ENCODE results near the gene USP19. TPM values are rescaled to one million over a fixed set of nuclear protein-coding genes. Genes with fewer than 3 reads are reported as not detected.
A peak's percentile ranks its signal among the peaks of the same experiment; 100 is the strongest.

The USP19 gene
- polyA plus RNA-seq, 2 of the 4 experiments (the other 2 are of a cell fraction) = 21.6 to 30.5 TPM

DNA sequence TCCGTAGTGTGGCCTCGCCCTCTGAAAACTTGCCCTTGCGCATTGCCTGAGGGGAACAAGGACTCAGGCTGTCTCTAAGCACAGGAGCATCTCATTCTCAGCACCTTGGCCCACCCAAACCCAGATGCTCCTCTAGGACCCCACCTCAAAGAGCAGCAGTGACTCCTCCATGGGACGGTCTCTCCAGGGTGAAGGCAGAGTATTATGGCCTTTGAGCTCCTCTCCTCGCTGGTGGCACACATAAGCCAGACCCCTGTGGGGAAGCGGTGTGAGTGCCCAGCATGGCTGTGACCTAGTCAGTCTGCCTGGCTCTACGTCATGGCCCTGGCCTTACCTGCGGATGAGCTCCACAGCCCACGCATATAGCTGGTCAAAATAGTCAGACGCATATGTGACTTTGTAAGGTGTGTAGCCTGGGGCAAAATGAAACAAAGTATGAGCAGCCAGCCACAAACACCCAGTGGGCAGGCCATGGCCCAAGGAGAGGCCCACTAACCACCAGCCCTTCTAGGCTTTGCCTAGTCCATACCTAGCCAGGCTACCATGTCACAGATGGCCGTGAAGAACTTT lies 20.5 kb downstream of the USP19 start:
- no peak overlapping the region for H3K4me3 ChIP-seq
- DNase-seq (ENCODE audit: low read depth in 1 of 2, low spot score in 1 of 2) (no peak), FAIRE-seq (no peak), ATAC-seq (no peak)
- ChIA-PET CTCF (interaction anchor here (0.6 to 1.6 kb wide), 3 partner anchors 11 to 180 kb away, joined by 3 to 4 read pairs (median 3); no protein-coding TSS in a partner anchor), POLR2A (no interaction called here)
- 92% methylated on average over 8 of the region's 11 CpGs for WGBS (ENCODE audit: missing lambda C conversion rate)
- TF ChIP-seq CEBPB (IDR thresholded peaks at IDR 0.05) (no peak), RNF2 (IDR thresholded peaks at IDR 0.05; ENCODE audit: borderline replicate concordance, low read depth) (no peak), FOSB (CRISPR knock-in tag; IDR thresholded peaks at IDR 0.05) (no peak), EHMT2 (IDR thresholded peaks at IDR 0.05; ENCODE audit: low read depth) (no peak), JUN (IDR thresholded peaks at IDR 0.05) (no peak), CHD2 (IDR thresholded peaks at IDR 0.05; ENCODE audit: low read length, partially characterized antibody) (no peak), TP53 (CRISPR knock-in tag; IDR thresholded peaks at IDR 0.05) (no peak), ESRRA (IDR thresholded peaks at IDR 0.05; ENCODE audit: borderline replicate concordance, low read length) (no peak)
- TF ChIP-seq, protein P1, sequence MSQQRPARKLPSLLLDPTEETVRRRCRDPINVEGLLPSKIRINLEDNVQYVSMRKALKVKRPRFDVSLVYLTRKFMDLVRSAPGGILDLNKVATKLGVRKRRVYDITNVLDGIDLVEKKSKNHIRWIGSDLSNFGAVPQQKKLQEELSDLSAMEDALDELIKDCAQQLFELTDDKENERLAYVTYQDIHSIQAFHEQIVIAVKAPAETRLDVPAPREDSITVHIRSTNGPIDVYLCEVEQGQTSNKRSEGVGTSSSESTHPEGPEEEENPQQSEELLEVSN (IDR thresholded peaks at IDR 0.05; ENCODE audit: borderline replicate concordance, low read depth) = no peak
- TF ChIP-seq, protein P2, sequence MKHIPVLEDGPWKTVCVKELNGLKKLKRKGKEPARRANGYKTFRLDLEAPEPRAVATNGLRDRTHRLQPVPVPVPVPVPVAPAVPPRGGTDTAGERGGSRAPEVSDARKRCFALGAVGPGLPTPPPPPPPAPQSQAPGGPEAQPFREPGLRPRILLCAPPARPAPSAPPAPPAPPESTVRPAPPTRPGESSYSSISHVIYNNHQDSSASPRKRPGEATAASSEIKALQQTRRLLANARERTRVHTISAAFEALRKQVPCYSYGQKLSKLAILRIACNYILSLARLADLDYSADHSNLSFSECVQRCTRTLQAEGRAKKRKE (CRISPR knock-in tag; IDR thresholded peaks at IDR 0.05; ENCODE audit: low read depth) = no peak
- no peak overlapping the region for H3K4me2 ChIP-seq
- no peaks in the 10 kb centered on the region for H3K9me3 ChIP-seq
- peaks cover 11% of the 10 kb centered on the region; the same call in 1 of the 3 replicates for H3K4me1 ChIP-seq
- no peak overlapping the region for H3K27ac ChIP-seq

DNA sequence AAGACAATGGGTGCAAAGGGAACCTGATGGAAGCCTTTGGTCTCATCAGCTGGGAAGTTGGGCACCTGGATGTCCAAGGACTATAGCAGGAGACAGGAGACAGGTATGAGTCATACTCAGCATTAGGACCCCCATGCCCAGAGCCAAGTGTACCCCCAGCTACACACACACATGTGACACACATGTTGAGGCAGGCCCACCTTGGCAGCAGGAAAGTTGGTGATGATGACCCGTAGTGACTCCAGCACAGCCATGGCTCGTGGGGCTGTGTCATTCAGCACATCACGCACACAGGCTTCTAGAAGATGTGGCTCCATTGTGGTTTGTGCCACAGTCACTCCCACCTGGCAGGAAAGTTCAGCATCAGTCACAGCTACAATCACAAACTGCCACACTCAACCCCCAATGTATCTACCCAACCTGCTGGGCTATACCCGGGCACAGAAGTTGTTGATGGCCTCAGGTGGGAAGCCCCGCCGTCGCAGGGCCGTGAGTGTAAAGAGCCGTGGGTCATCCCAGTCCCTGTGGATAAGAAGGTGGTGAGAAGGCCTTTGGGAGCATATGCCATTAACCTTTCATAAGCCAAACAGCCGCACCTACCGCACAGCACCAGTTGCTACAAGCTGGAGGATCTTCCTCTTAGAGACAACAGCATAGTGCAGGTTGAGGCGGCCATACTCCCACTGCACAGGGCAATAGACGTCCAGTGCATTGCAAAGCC lies 21.6 kb downstream of the USP19 start:
- ChIA-PET CTCF (no interaction called here), POLR2A (no interaction called here)
- TF ChIP-seq PHF8 (IDR thresholded peaks at IDR 0.05; ENCODE audit: borderline replicate concordance, low read depth) (no peak), FOSL2 (IDR thresholded peaks at IDR 0.05) (no peak), FOSL2 (CRISPR knock-in tag; IDR thresholded peaks at IDR 0.05) (0 out of 2 replicates have a peak, but pooled peaks have one; percentile 10)
- FAIRE-seq (no peak), ATAC-seq (no peak), DNase-seq (ENCODE audit: low read depth in 1 of 2, low spot score in 1 of 2) (no peak)
- WGBS (ENCODE audit: missing lambda C conversion rate) = 99% methylated on average over 12 of the region's 13 CpGs
- Histone ChIP-seq H3K9me3 (no peaks in the 10 kb centered on the region), H3K4me1 (peaks cover 16% of the 10 kb centered on the region; the same call in 1 of the 3 replicates), H3K4me3 (no peak overlapping the region), H3K27ac (no peak overlapping the region), H3K4me2 (no peak overlapping the region)

DNA sequence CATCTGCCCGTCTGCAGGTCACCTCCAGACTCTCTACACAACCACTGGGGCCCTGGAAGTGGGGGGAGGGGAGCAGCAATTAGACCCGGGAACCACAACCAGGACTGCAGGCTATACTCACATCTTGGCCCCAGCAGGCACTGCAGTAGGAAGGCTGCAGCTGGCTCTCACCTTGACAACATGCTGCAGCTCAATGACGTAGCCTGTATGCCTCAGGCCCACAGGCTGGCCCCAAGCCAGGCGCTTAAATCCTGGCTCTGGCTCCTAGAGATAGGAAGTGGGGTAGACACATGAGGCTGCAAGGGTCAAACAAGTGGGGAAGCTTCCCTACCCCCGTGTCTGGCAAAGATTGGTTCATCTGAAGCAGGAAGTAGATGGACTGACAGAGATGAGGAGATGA lies 22.2 kb downstream of the USP19 start:
- peaks cover 12% of the 10 kb centered on the region; the same call in 1 of the 3 replicates for H3K4me1 ChIP-seq
- ChIA-PET CTCF (no interaction called here), POLR2A (no interaction called here)
- H3K27ac ChIP-seq = no peak overlapping the region
- DNase-seq (ENCODE audit: low read depth in 1 of 2, low spot score in 1 of 2) = no peak
- FAIRE-seq = no peak
- no peak overlapping the region for H3K4me3 ChIP-seq
- H3K4me2 ChIP-seq = no peak overlapping the region
- TF ChIP-seq HOXA7 (CRISPR knock-in tag; IDR thresholded peaks at IDR 0.05) (no peak), CBX2 (IDR thresholded peaks at IDR 0.05; ENCODE audit: borderline replicate concordance, low read depth) (no peak), ZFP36 (IDR thresholded peaks at IDR 0.05; ENCODE audit: borderline replicate concordance, partially characterized antibody) (no peak), NR3C1 (IDR thresholded peaks at IDR 0.05) (no peak), EP300 (IDR thresholded peaks at IDR 0.05) (no peak), CBX8 (IDR thresholded peaks at IDR 0.05) (no peak), RCOR1 (IDR thresholded peaks at IDR 0.05; ENCODE audit: low read depth, low read length) (no peak)
- TF ChIP-seq, protein P2 (CRISPR knock-in tag; IDR thresholded peaks at IDR 0.05; ENCODE audit: low read depth) = no peak
- H3K9me3 ChIP-seq = no peaks in the 10 kb centered on the region
- no peak for ATAC-seq
- 65% methylated on average over 5 of the region's 5 CpGs for WGBS (ENCODE audit: missing lambda C conversion rate)

Measured in A549 (cell line).